HepG2 (cell line): ENCODE data around the gene TMEM220. TPM values are rescaled to one million over a fixed set of nuclear protein-coding genes. Genes with fewer than 3 reads are reported as not detected.
A peak's percentile ranks its signal among the peaks of the same experiment; 100 is the strongest.

Source experiments
- ATAC-seq: fragments of 200-7000 bp; cut with Tn5 transposase; 3 replicates; pipeline ENCODE4 v1.9.1; 2020; ENCODE audit warnings: mild to moderate bottlenecking, moderate library complexity
- BruUV-seq: library from RNA; stranded (reverse); fragments of 400-500 nt; replicated peaks from 2 replicates; lab custom pipeline; 2021; lab: Mats Ljungman, UMichigan
- CTCF ChIA-PET: fragments of 300-600 bp; formaldehyde crosslinking; extraction: SDS; loops from one replicate; lab custom pipeline; 2021; ENCODE audit warnings: low total read pairs, inconsistent platforms, low intra/inter-chr PET ratio; lab: Yijun Ruan, JAX
- POLR2A ChIA-PET: fragments of 350-600 bp; sonication (Branson Sonifier 250); formaldehyde crosslinking; loops from one replicate; lab custom pipeline; 2020; ENCODE audit warnings: antibody characterized with exemption, inconsistent platforms; lab: Yijun Ruan, JAX
- DNase-seq: peaks from one replicate; pipeline ENCODE4 v3.0.0-alpha.2; 2015; ENCODE audit warnings: low spot score
- FAIRE-seq: peaks from 3 replicates; lab custom pipeline; 2011; peaks lifted over from hg19 to GRCh38; lab: Jason Lieb, UNC
- H2AFZ ChIP-seq: one replicate; pipeline ENCODE4 v1.6.1; 2011; ENCODE audit warnings: low read length, inconsistent platforms
- H3K27ac ChIP-seq: fragments of 300-600 bp; 3 replicates; pipeline ENCODE4 v1.8.0; 2011; ENCODE audit warnings: mixed run types, mild to moderate bottlenecking, mixed read lengths, low read length, inconsistent platforms; ENCODE audit not compliant: insufficient read depth; ENCODE audit errors: extremely low read length
- H3K27me3 ChIP-seq, 2 experiments: fragments of 200-600 bp in 1 of 2; 2 replicates in 1 of 2; 3 replicates in 1 of 2; pipeline versions ENCODE4 v1.6.0 to v1.8.0; 2011; ENCODE audit warnings: low read length in 2 of 2, mild to moderate bottlenecking in 2 of 2, moderate library complexity in 2 of 2, inconsistent platforms in 1 of 2; ENCODE audit not compliant: insufficient read depth in 2 of 2, control insufficient read depth in 1 of 2
- H3K36me3 ChIP-seq, 2 experiments: fragments of 200-600 bp in 1 of 2; replicated peaks in 1 of 2; 2 replicates in 1 of 2; 3 replicates in 1 of 2; pipeline versions ENCODE4 v1.5.1 to v1.8.0; 2011; ENCODE audit warnings: low read length in 2 of 2, inconsistent platforms in 1 of 2; ENCODE audit not compliant: insufficient read depth in 2 of 2, control insufficient read depth in 1 of 2
- H3K4me1 ChIP-seq: 2 replicates; pipeline ENCODE4 v1.5.1; 2012; ENCODE audit warnings: low read length, inconsistent platforms; ENCODE audit not compliant: insufficient read depth
- H3K4me2 ChIP-seq: 2 replicates; pipeline ENCODE4 v1.6.0; 2011; ENCODE audit warnings: low read depth, low read length, inconsistent platforms
- H3K4me3 ChIP-seq, 3 experiments: fragments of 200-600 bp in 1 of 3; sonication (generic), shearing (Covaris generic) in 1 of 3; replicated peaks in 1 of 3; 2 replicates each; pipeline ENCODE4 v1.5.1; 2011 to 2016; ENCODE audit warnings: low read length in 3 of 3, inconsistent platforms in 2 of 3, low read depth in 2 of 3, mild to moderate bottlenecking in 2 of 3, control low read depth in 1 of 3, mixed read lengths in 1 of 3; ENCODE audit not compliant: insufficient read depth in 1 of 3
- H3K79me2 ChIP-seq: one replicate; pipeline ENCODE4 v1.6.1; 2011; ENCODE audit warnings: low read length, inconsistent platforms; ENCODE audit not compliant: insufficient read depth
- H3K9ac ChIP-seq: 2 replicates; pipeline ENCODE4 v1.6.0; 2011; ENCODE audit warnings: mild to moderate bottlenecking, low read depth, low read length, inconsistent platforms; ENCODE audit not compliant: insufficient read depth
- H3K9me3 ChIP-seq: 2 replicates; pipeline ENCODE4 v1.5.1; 2012; ENCODE audit warnings: mild to moderate bottlenecking, low read length
- H4K20me1 ChIP-seq: 2 replicates; pipeline ENCODE4 v1.6.0; 2011; ENCODE audit warnings: inconsistent platforms, mild to moderate bottlenecking, low read length, moderate library complexity; ENCODE audit not compliant: insufficient read depth
- CREB1 ChIP-seq, 2 experiments: fragments of 450-650 bp in 1 of 2; IDR thresholded peaks; 2 replicates each; pipeline ENCODE4 v1.6.1; 2016 to 2017; ENCODE audit warnings: control low read depth in 1 of 2, mild to moderate bottlenecking in 1 of 2, missing compliant biosample characterization in 1 of 2, missing genetic modification characterization in 1 of 2
- EED ChIP-seq: sonication (generic); formaldehyde crosslinking; IDR thresholded peaks from 2 replicates; pipeline ENCODE4 v1.5.0; 2020; ENCODE audit warnings: mild to moderate bottlenecking, missing genetic modification reagents
- ERF ChIP-seq: IDR thresholded peaks from 2 replicates; pipeline ENCODE4 v1.6.1; 2018; ENCODE audit warnings: missing biosample characterization, missing genetic modification reagents
- GABPA ChIP-seq, 2 experiments: IDR thresholded peaks; 2 replicates each; pipeline ENCODE4 v1.6.1; 2011 to 2016; ENCODE audit warnings: low read depth in 2 of 2, low read length in 1 of 2, missing biosample characterization in 1 of 2, missing genetic modification characterization in 1 of 2
- IRF1 ChIP-seq: sonication (generic); formaldehyde crosslinking; IDR thresholded peaks from 2 replicates; pipeline ENCODE4 v1.4.0; 2020; ENCODE audit warnings: low read depth, mild to moderate bottlenecking, missing genetic modification reagents
- MBNL3 ChIP-seq: fragments of 250-450 bp; sonication (Bioruptor Pico); conservative IDR thresholded peaks from 2 replicates; pipeline ENCODE4 v1.8.0; 2022; ENCODE audit warnings: mild to moderate bottlenecking, inconsistent platforms
- NCOA2 ChIP-seq: sonication (generic); formaldehyde crosslinking; IDR thresholded peaks from 2 replicates; pipeline ENCODE4 v1.8.0; 2022; ENCODE audit warnings: inconsistent platforms
- NFIB ChIP-seq: sonication (generic); formaldehyde crosslinking; IDR thresholded peaks from 2 replicates; pipeline ENCODE4 v1.9.0; 2021; ENCODE audit warnings: missing genetic modification reagents, mild to moderate bottlenecking, borderline replicate concordance
- ONECUT2 ChIP-seq: sonication (generic); formaldehyde crosslinking; IDR thresholded peaks from 2 replicates; pipeline ENCODE4 v1.4.0; 2020; ENCODE audit warnings: missing genetic modification reagents
- PAWR ChIP-seq: sonication (generic); formaldehyde crosslinking; IDR thresholded peaks from 2 replicates; pipeline ENCODE4 v1.4.0; 2020; ENCODE audit warnings: missing genetic modification reagents, mild to moderate bottlenecking, borderline replicate concordance
- RORA ChIP-seq: sonication (generic); formaldehyde crosslinking; IDR thresholded peaks from 2 replicates; pipeline ENCODE4 v1.5.0; 2020; ENCODE audit warnings: mild to moderate bottlenecking, missing genetic modification reagents, moderate library complexity
- ZMAT3 ChIP-seq: sonication (generic); formaldehyde crosslinking; conservative IDR thresholded peaks from 2 replicates; pipeline ENCODE4 v1.7.0; 2021; ENCODE audit warnings: missing genetic modification reagents
- ZNF530 ChIP-seq: sonication (generic); formaldehyde crosslinking; IDR thresholded peaks from 2 replicates; pipeline ENCODE4 v1.5.0; 2020; ENCODE audit warnings: low read depth, mild to moderate bottlenecking, missing genetic modification reagents
- ZNF562 ChIP-seq: sonication (generic); formaldehyde crosslinking; IDR thresholded peaks from 2 replicates; pipeline ENCODE4 v1.8.0; 2022; ENCODE audit warnings: missing genetic modification reagents, borderline replicate concordance
- ZNF850 ChIP-seq: sonication (generic); formaldehyde crosslinking; conservative IDR thresholded peaks from 2 replicates; pipeline ENCODE4 v1.9.0; 2021; ENCODE audit warnings: mild to moderate bottlenecking, missing genetic modification reagents
- WGBS: methylation state at CpG from one replicate; pipeline ENCODE4 v1.1.6; 2017; ENCODE audit warnings: low lambda C conversion rate; 5-methylcytosine and 5-hydroxymethylcytosine counted together
- in situ Hi-C: cut with HindIII; loops from 2 replicates; pipeline ENCODE4 v1.10.0; 2017; ENCODE audit warnings: low pct_unique_long_range_greater_than_20kb; ENCODE audit not compliant: extremely low pct_ligation_motif_present
- intact Hi-C: fragments of 100-400 bp; cut with micrococcal nuclease; formaldehyde crosslinking; loops from one replicate; pipeline ENCODE4 v1.10.0; 2022; ENCODE audit not compliant: unreplicated experiment
- polyA plus RNA-seq, 8 experiments: library from polyadenylated mRNA; depleted of rRNA in 3 of 8; stranded (reverse) in 7 of 8; unstranded in 1 of 8; fragments of >200 nt; fragmentation: Illumina TruSeq in 4 of 8; extraction: Trizol in 4 of 8; gene quantifications; 2 replicates each; pipeline versions ENCODE4 v1.2.1 to v1.2.3, GENCODE V29; 2011 to 2016; ENCODE audit warnings: low read depth in 4 of 8, missing spikeins in 1 of 8, mixed read lengths in 1 of 8; ENCODE audit not compliant: insufficient read depth in 1 of 8
- total RNA-seq, 5 experiments: library from RNA; depleted of rRNA; stranded (reverse); fragments of >200 nt; fragmentation: Illumina TruSeq; extraction: Trizol; gene quantifications; 2 replicates each; pipeline ENCODE4 v1.2.3, GENCODE V29; 2016; ENCODE audit warnings: low read depth in 1 of 5

TMEM220 gene
- total and polyA plus RNA-seq, 2 of the 13 experiments (the other 11 are each of a cell fraction or from before 2014, with no cell fraction given): 1.3 to 2.2 TPM

GRCh38 chr17:10745231-10745630 lies 15.4 kb upstream of the TMEM220 start:
- in situ Hi-C loops (no loop called here), intact Hi-C loops (no loop called here)
- ChIA-PET CTCF (no interaction called here), POLR2A (no interaction called here)
- Histone ChIP-seq H2AFZ (no peak overlapping the region), H3K27ac (no peak overlapping the region), H3K9ac (no peak overlapping the region), H4K20me1 (no peaks in the 10 kb centered on the region), H3K9me3 (no peaks in the 10 kb centered on the region), H3K36me3 (no peaks in the 10 kb centered on the region), H3K4me1 (peaks cover 17% of the 10 kb centered on the region), H3K4me3 (no peak overlapping the region), H3K4me2 (peak overlapping the region; percentile 8; the same call in 1 of the 2 replicates), H3K27me3 (peaks cover 0 to 7% of the 10 kb centered on the region in 2 experiments; a peak in 1 of 5 replicates), H3K79me2 (no peaks in the 10 kb centered on the region)
- DNase-seq: no peak
- TF ChIP-seq ZNF530 (CRISPR knock-in tag) (no peak), MBNL3 (CRISPR knock-in tag) (no peak), IRF1 (CRISPR knock-in tag) (no peak), EED (no peak)
- 17% methylated on average over 5 of the region's 6 CpGs for whole genome bisulfite sequencing
- no peak for ATAC-seq
- no peak for FAIRE-seq
- no TSS peak for BruUV-seq

GRCh38 chr17:10744501-10745000 lies 14.7 kb upstream of the TMEM220 start:
- no peaks in the 10 kb centered on the region for H3K79me2 ChIP-seq
- ChIA-PET POLR2A (interaction anchor here (0.7 kb wide), 1 partner anchor 242 kb away, joined by 6 read pairs; no protein-coding TSS in a partner anchor), CTCF (no interaction called here)
- no peaks in the 10 kb centered on the region for H3K36me3 ChIP-seq
- H2AFZ ChIP-seq: no peak overlapping the region
- intact Hi-C loops: no loop called here
- ATAC-seq (peak; percentile 88), FAIRE-seq (peak; percentile 23), DNase-seq (peak; percentile 75)
- in situ Hi-C loops: no loop called here
- WGBS: under 1% methylated on average over 7 of the region's 7 CpGs
- no peak overlapping the region for H3K27ac ChIP-seq
- H3K27me3 ChIP-seq: peaks cover 0 to 11% of the 10 kb centered on the region in 2 experiments; a peak in 1 of 5 replicates
- H3K4me3 ChIP-seq: no peak overlapping the region
- H3K9me3 ChIP-seq: no peaks in the 10 kb centered on the region
- BruUV-seq: no TSS peak
- H3K9ac ChIP-seq: no peak overlapping the region
- no peaks in the 10 kb centered on the region for H4K20me1 ChIP-seq
- H3K4me1 ChIP-seq: peaks cover 19% of the 10 kb centered on the region
- no peak overlapping the region for H3K4me2 ChIP-seq
- TF ChIP-seq ZNF562 (CRISPR knock-in tag) (no peak), NCOA2 (CRISPR knock-in tag) (peak; percentile 42), GABPA (IDR thresholded peaks at IDR 0.05; ENCODE audit: low read depth, low read length) (no peak), GABPA (CRISPR knock-in tag; IDR thresholded peaks at IDR 0.05; ENCODE audit: low read depth) (no peak), ZNF850 (CRISPR knock-in tag) (no peak), ONECUT2 (CRISPR knock-in tag) (peak; percentile 51), CREB1 (IDR thresholded peaks at IDR 0.05) (no peak), CREB1 (CRISPR knock-in tag; IDR thresholded peaks at IDR 0.05) (peak; percentile 59; the same call in 1 of the 2 replicates), ZMAT3 (CRISPR knock-in tag) (no peak), PAWR (CRISPR knock-in tag) (no peak), RORA (no peak), NFIB (CRISPR knock-in tag) (no peak), ERF (CRISPR knock-in tag) (no peak)
